Psoas muscle (tissue), 8 donors: ENCODE data around the gene C19orf85. TPM values are rescaled to one million over a fixed set of nuclear protein-coding genes. Genes with fewer than 3 reads are reported as not detected.

ENCODE experiments used
- ATAC-seq, 4 donors: fragments of 200-7000 bp; cut with Tn5 transposase; one replicate each; pipeline ENCODE4 v1.9.1; 2020; ENCODE audit warnings: moderate library complexity in 3 of 4, mild to moderate bottlenecking in 2 of 4
- DNase-seq, 2 donors: peaks; one replicate each; pipeline ENCODE4 v3.0.0-alpha.2; 2020
- H3K27ac ChIP-seq: fragments of 200-600 bp; one replicate; pipeline ENCODE4 v1.8.0; 2022
- H3K27me3 ChIP-seq, 3 donors: fragments of 200-600 bp in 1 of 3; one replicate each; pipeline versions ENCODE4 v1.6.1 to v1.8.0; 2013 to 2022; ENCODE audit warnings: low read length in 2 of 3, mild to moderate bottlenecking in 2 of 3, moderate library complexity in 1 of 3; ENCODE audit not compliant: insufficient read depth in 3 of 3
- H3K36me3 ChIP-seq, 2 donors: fragments of 200-600 bp in 1 of 2; one replicate each; pipeline versions ENCODE4 v1.6.1 to v1.8.0; 2013 to 2022; ENCODE audit warnings: low read depth in 1 of 2, mild to moderate bottlenecking in 1 of 2, moderate library complexity in 1 of 2; ENCODE audit not compliant: insufficient read depth in 1 of 2
- H3K4me1 ChIP-seq: fragments of 200-600 bp; one replicate; pipeline ENCODE4 v1.8.0; 2022
- H3K4me3 ChIP-seq: fragments of 200-600 bp; one replicate; pipeline ENCODE4 v1.8.0; 2022; ENCODE audit warnings: mild to moderate bottlenecking
- H3K9me3 ChIP-seq: fragments of 200-600 bp; one replicate; pipeline ENCODE4 v1.8.0; 2022
- CTCF ChIP-seq: fragments of 200-600 bp; IDR thresholded peaks from one replicate; pipeline ENCODE4 v1.8.0; 2022; ENCODE audit warnings: antibody characterized with exemption
- WGBS, 3 donors: extraction: QIAGEN DNeasy Blood & Tissue Kit; methylation state at CpG; one replicate each; pipeline versions ENCODE4 v1.1.6 to v1.1.7; 2013; 5-methylcytosine and 5-hydroxymethylcytosine counted together
- intact Hi-C, 2 donors: fragments of 100-400 bp; cut with DNase I; formaldehyde crosslinking; loops; one replicate each; pipeline versions ENCODE4 v1.11.0 to v1.14.2; 2022
- long read RNA-seq, 2 donors: library from polyadenylated mRNA; unstranded; transcript quantifications; one replicate each; pipeline ENCODE4 v2.0.0, GENCODE V29; 2021
- polyA plus RNA-seq, 3 donors: library from polyadenylated mRNA; stranded (reverse); fragments of 200-250 nt; gene quantifications; one replicate each; pipeline ENCODE4 v1.2.3, GENCODE V29; 2013
- total RNA-seq, 4 donors: library from RNA; stranded (reverse); fragmentation: NEBNext Ultra II Directional in 2 of 4; extraction: Animal tissue kit (Norgen Biotek cat#: 25700) in 2 of 4; gene quantifications; one replicate each; pipeline versions ENCODE4 v1.2.1 to v1.2.4, GENCODE V29; 2021 to 2023
- donor health status: healthy with polysubstance abuse.
- donor health status: DM: no; HTN: no; CAD: no; lungs with moderate emphysema.
- donor health status: Bipolar disorder and iron deficiency.
- donor health status: healthy.
- donor health status: DM: yes; HTN: yes; CAD: no.
- donor health status: DM: no; HTN: no; CAD: no.
- donor health status: DM: no; HTN: no; CAD: no.
- donor health status: DM: yes; HTN: yes; CAD: no.

The C19orf85 gene
- total RNA-seq: not detected
- not detected for polyA plus RNA-seq
- long read RNA-seq, donor 1: 0 reads
- long read RNA-seq, donor 2: 0 reads

GRCh38 chr19:55464662-55465054 is at the start of gene C19orf85:
C19orf85 (minus strand) TSS chr19:55464751; CDS start chr19:55464554, 197 bp downstream.
- no peak for DNase-seq
- WGBS, 3 donors: 63 to 77% (median 73%) methylated on average over 7 to 14 of the region's 14 CpGs

DNA sequence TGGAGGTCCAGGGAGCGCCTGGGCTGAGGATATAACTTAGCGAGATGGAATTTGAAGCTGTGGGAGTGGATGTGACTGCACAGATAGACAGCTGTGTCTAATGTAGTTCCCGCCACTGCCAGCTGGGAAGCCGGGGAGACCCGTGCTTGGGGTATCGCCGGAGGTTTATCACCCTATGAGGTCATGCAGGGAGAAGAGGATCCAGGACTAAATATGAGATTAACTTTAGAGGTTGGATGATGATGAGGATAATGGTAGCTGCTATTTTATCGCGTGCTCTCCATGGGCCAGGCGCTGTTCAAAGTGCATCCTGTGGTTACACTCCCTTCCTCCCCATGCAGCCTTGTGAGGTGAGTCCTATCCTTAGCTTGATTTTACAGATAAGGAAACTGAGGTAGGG is 43.6 kb upstream of the C19orf85 start:
- WGBS, 3 donors: 57 to 72% (median 68%) methylated on average over 10 of the region's 10 CpGs
- Histone ChIP-seq H3K4me3 (no peak overlapping the region), H3K27me3 (peaks cover 0 to 24% (median 3%) of the 10 kb centered on the region in 3 donors), H3K27ac (no peak overlapping the region), H3K4me1 (no peaks in the 10 kb centered on the region), H3K36me3 (no peaks in the 10 kb centered on the region), H3K9me3 (no peaks in the 10 kb centered on the region)
- TF ChIP-seq CTCF: no peak
- DNase-seq (no peak), ATAC-seq (no peak)
- intact Hi-C loops: loop anchor here in 1 of 2 donors (10.0 kb wide), 1 partner anchor 363 kb away; the partner anchor contains the start of gene TNNT1

More at GRCh38 chr19:55464662-55465054, at the start of gene C19orf85:
- Histone ChIP-seq H3K9me3 (no peaks in the 10 kb centered on the region), H3K27me3 (no peaks in the 10 kb centered on the region), H3K4me1 (peaks cover 2% of the 10 kb centered on the region), H3K27ac (no peak within 1 kb of the TSS), H3K36me3 (no peaks in the 10 kb centered on the region), H3K4me3 (no peak within 1 kb of the TSS)
- no peak for ATAC-seq
- no peak for TF ChIP-seq CTCF
- intact Hi-C loops: loop anchor here (5.0 kb wide), 2 partner anchors 38 to 168 kb away; no protein-coding TSS in a partner anchor

- WGBS, 3 donors: 28 to 44% (median 34%) methylated on average over 11 of the region's 11 CpGs
- no peak for ATAC-seq
- intact Hi-C loops: loop anchor here (5.0 to 10.0 kb wide), 3 partner anchors 38 to 363 kb away; partner anchors contain the start of gene TNNT1 (in 1 of the 2)
- Histone ChIP-seq H3K27me3 (peaks cover 0 to 24% (median 3%) of the 10 kb centered on the region in 3 donors), H3K27ac (no peak overlapping the region), H3K4me3 (no peak overlapping the region), H3K4me1 (no peaks in the 10 kb centered on the region), H3K9me3 (no peaks in the 10 kb centered on the region), H3K36me3 (no peaks in the 10 kb centered on the region)
- no peak for DNase-seq
- no peak for TF ChIP-seq CTCF
Observed at GRCh38 chr19:55504981-55505380, 40.4 kb upstream of the C19orf85 start.

GRCh38 chr19:55504252-55504603 is 39.7 kb upstream of the C19orf85 start:
- no peaks in the 10 kb centered on the region for H3K4me1 ChIP-seq

More at GRCh38 chr19:55504252-55504603, 39.7 kb upstream of the C19orf85 start:
- H3K36me3 ChIP-seq: no peaks in the 10 kb centered on the region
- intact Hi-C loops: loop anchor here (5.0 to 10.0 kb wide), 3 partner anchors 37 to 362 kb away; partner anchors contain the start of gene TNNT1 (in 1 of the 2)
- ATAC-seq (no peak), DNase-seq (no peak)
- no peaks in the 10 kb centered on the region for H3K9me3 ChIP-seq
- no peak for TF ChIP-seq CTCF
- WGBS, 3 donors: 33 to 36% (median 34%) methylated on average over 13 of the region's 13 CpGs
- no peak overlapping the region for H3K27ac ChIP-seq
- H3K27me3 ChIP-seq: peaks cover 0 to 24% (median 3%) of the 10 kb centered on the region in 3 donors
- peak overlapping the region; percentile 52 for H3K4me3 ChIP-seq
